HG02840 (cell line): ENCODE data around the gene FAM110C.

Source experiments
- ATAC-seq: cut with Tn5 transposase; IDR thresholded peaks from one replicate; pipeline ENCODE4 v1.9.1; 2021; ENCODE audit warnings: mild to moderate bottlenecking, moderate library complexity, moderate number of reproducible peaks; ENCODE audit not compliant: unreplicated experiment, low FRiP score

Gene FAM110C

DNA sequence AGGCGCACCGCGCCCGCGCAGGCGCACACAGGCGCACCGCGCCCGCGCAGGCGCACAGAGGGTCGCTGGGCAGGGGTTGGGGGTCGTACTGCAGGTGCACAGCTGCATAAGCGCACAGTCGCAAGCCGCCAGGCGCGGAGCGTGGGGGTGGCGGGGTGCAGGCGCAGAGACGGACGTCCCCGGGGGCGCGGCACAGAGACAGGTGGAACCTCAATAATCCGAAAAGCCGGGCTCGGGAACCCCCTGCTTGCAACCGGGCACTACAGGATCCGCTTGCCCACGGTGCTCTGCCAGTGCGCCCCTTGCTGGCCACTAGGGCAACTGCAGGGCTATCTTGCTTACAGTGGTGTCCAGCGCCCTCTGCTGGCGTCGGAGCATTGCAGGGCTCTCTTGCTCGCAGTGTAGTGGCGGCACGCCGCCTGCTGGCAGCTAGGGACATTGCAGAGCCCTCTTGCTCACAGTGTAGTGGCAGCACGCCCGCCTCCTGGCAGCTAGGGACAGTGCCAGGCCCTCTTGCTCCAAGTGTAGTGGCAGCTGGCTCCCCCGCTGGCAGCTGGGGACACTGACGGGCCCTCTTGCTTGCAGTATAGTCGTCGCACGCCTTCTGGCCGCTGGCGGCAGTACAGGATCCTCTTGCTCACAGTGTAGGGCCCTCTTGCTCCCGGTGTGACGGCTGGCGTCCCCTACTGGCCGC, 34.9 kb downstream of the FAM110C start:
- ATAC-seq = no peak

DNA sequence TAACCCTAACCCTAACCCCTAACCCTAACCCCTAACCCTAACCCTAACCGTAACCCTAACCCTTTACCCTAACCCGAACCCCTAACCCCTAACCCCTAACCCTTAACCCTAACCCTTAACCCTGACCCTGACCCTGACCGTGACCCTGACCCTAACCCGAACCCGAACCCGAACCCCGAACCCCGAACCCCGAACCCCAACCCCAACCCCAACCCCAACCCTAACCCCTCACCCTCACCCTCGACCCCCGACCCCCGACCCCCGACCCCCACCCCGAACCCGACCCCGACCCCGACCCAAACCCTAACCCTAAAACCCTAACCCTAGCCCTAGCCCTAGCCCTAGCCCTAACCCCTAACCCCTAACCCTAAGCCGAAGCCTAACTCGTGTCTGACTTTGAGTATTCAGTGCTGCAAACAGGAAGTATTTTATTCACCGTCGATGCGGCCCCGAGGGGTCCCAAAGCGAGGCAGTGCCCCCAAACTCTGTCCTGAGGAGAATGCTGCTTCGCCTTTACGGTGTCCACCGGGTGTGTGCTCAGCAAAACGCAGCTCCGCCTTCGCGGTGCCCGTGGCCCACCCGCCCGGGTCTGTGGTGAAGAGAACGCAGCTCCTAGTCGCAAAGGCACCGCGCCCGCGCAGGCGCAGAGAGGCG, 36.0 kb downstream of the FAM110C start:
- no peak for ATAC-seq
